Dedifferentiated amniotic fluid mesenchymal stem cell (primary cell): Measurements from ENCODE around the gene BIN1.

ENCODE experiments used
- DNase-seq: peaks from one replicate; pipeline ENCODE4 v3.0.0-alpha.2; 2016; ENCODE audit errors: extremely low spot score

Gene BIN1

DNA sequence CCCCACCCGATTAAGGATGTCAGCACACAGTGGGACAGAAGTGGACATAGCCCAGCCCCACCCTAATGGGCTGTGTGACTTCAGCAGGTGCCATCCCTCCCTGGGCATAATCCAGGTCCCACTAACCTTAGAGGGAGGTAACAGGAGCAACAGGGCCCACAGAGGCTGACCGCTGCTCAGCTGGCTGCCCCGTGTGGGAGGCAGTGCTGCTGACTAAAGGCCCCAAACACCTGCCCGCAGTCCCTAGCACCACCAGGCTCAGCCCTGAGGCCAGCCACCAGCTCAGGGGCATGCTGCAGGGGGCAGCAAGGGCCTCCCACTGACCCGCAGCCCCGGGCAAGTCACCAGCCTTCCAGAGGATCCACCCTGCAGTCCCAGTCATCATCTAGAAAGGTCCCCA lies 14.6 kb downstream of the BIN1 start:
- no peak for DNase-seq

DNA sequence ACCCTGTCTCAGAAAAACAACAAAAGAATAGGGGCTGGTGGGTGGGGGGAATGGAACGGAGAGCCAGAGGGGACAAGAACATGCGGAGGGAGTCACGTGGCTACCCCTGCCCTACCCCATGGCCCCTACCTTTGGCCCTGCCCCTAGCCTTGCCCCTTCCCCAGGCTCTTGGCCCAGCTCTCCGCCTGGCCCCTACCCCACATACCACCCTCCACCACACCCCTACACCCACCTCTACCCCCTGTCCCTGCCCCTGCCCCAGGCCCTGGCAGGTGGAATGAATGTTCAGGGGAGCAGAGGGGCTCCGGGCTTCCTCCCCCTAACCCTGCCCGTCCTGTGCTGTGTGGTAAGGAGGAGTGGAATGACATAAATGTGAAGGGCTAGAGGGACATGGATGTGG lies 15.1 kb downstream of the BIN1 start:
- DNase-seq: no peak

DNA sequence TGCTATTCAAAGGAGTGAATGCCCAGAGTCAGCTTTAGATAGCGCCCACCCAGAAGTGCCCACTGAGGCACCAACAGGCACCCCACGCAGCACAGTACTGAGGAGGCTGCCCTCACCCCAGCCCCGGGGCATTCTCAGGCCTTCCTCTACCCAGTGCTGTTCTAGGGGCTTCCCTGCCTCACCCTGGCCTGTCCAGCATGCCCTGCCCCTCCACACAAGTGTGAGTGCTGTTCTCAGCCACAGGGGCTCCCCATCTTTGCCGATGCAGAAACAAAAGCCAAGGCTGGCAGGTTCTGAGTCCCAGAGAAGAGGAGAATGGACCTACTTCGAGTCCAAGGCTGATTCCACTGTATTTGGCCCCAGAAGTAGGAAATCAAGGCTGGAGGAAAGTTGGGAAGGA lies 15.8 kb downstream of the BIN1 start:
- DNase-seq: no peak

DNA sequence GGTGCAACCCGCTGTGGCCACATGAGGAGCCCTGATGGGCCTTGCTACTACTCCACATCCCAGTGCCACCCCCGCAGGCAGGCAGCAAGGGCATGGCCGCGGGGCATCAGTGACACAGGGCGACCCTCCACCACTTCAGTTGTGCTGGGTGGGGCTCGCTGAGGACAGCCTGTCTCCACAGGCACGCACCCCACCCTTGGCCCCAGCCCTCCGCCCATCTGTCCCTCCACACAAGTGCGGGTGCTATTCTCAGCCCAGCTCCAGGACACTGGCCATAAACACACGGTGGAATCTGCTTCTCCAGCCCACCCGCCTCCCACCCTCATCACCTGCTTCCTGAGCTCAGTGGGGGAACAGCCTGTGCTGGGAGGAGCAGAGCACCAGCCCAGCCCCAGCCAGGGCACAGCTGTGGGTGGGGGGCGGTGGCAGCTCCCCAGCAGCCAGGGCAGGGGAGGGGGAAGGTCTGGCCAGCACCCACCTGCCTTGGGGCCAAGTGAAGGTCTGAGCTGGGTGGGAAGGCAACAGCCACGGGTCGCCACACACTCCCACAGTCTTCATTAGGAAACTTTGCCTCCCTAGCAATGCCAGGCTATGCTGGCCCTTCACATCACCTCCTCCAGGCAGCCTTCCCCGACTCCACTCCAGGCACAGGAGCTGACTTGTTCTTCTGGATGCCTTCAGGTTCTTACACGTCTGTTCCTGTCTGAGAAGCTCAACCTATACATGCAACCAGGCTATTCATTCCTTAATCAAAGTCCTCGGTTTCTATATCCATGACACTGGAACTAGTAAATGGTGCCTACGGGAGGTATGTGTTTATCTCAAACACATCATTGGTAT lies 16.5 kb downstream of the BIN1 start:
- DNase-seq: no peak

DNA sequence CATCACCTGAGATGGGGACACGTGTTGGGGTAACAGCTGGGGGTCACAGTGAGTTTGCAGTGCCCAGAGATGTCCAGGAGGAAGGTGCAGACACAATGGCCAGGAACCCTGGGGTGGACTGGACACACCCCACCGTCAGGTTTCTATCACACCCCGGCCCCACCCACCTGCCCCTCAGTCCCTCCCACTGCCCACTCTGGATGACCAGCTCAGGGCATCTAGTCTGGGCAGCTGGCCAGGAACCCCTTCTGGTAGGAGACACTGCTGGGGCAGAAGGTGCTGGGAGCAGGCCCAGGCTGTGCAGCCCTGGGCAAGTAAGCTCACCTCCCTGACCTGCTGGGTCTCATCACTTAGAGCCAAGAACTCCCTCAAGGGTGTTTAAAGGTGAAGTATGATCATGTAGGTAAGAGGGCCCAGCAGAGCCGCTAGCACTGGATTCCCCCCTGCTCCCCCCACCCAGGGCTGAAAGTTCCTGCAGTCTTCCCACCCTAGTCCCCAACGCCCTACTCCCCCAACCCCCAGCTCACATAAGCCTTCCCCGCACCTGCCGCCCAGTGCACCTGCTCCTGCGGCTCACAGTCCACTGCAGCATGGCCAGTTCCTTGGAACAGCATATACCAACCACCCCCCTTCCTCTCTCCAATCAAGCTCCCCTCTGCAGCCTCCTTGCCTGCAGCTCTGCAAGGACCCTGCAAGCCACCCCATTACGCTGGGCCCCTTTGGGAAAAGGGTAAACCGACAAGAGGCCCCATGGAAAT lies 17.3 kb downstream of the BIN1 start:
- DNase-seq: no peak

DNA sequence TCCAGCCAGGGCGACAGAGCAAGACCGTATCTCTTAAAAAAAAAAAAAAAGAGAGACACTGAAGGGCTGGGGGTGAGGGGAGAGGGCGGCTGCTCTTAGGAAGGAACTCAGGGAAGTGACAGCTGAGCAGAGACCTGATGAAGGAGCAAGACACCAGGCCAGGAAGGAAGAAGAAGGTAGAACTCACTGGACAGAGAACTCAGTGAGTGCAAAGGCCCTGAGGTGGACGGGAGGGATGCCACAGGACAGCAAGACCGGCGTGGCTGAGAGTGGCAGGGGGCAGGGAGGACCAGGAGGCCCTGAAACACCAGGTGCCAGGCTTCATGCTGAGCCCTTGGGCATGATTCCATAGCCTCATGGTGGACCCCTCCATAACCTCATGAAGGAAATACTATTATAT lies 18.2 kb downstream of the BIN1 start:
- DNase-seq: no peak

DNA sequence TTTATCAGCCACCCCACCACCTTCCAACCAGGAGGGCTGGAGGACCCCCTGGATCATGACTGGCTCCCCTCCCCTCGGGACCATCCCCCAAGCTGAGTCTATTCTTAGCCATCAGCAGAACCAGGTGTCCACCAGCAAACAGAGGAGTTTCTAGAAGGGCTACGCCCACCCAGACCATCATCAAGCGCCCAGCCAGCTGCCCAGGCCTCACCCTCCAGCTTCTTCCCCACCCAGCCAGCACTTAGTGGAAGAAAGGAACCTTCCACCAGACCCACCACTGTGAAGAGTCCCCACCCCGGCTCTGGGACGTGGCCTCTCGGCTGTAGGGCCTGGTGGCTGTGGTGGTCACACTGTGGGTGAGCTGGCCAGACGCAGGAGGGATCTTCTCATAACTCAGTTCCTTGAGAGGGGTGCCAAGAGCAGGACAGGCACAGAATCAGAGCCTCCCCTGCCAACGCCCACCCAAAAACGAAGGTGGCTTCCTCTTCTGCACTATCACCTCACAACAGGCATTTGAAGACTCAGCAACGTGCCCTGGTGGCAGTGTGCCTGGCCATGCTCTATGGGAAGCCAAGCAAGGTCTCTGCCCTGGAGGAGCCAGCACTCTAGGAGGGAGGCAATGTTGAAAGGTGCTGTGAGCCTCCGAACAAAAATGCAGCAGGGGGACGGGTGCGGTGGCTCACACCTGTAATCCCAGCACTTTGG lies 19.0 kb downstream of the BIN1 start:
- DNase-seq: no peak

DNA sequence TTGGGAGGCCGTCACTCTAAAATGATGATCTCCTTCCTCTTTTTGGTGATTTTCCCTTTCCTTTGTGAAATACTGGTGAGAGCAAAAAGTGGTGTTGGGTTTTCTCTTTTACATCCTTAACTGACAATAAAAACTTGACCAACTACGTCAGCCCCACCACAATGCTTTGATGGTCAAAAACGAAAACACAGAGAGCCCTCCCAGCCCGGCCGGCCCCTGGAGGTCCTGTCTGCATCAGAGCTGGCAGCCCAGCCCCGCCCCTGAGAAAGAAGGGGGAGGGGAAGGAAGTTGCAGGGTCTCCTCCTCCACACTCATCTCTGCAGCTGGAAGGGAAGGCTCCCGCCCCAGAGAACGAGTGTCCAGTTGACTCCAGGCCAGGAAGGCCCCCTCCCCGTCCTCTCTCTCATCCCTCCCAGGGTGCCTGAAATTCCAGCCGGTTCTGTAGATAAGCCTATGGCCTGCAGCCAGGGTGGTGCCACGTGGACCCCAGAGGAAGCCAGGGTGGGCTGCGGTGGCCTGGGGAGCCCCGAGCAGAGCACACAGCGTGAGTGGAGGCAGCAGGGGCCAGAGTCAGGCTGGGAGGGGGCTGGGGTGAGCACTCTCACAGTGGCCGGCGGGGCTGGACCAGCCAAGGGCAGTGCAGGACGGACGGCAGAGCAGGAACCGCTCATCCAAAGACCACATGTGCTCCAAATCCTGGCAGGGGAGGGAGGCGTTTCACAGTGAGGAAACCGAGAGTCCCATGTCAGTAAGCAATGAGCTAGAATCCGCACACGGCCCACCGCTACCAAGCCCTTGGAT lies 19.8 kb downstream of the BIN1 start:
- DNase-seq: no peak

DNA sequence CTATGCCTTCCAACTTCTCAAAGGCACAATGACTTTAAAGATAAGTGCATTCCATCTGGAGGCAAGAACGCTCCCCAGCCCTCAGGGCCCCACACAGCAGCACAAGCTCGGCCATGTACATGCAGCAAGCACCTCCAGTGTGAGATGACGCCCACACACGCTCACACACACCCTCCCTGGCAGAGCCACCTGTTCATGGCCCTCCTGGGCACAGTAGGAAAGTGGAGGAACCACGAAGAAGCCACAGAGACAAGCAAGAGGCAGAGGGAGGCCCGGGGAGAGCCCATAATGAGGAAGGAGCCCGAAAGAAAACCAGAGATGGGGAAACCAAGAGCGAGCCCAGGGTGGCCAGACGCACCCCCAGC lies 21.7 kb downstream of the BIN1 start:
- no peak for DNase-seq

DNA sequence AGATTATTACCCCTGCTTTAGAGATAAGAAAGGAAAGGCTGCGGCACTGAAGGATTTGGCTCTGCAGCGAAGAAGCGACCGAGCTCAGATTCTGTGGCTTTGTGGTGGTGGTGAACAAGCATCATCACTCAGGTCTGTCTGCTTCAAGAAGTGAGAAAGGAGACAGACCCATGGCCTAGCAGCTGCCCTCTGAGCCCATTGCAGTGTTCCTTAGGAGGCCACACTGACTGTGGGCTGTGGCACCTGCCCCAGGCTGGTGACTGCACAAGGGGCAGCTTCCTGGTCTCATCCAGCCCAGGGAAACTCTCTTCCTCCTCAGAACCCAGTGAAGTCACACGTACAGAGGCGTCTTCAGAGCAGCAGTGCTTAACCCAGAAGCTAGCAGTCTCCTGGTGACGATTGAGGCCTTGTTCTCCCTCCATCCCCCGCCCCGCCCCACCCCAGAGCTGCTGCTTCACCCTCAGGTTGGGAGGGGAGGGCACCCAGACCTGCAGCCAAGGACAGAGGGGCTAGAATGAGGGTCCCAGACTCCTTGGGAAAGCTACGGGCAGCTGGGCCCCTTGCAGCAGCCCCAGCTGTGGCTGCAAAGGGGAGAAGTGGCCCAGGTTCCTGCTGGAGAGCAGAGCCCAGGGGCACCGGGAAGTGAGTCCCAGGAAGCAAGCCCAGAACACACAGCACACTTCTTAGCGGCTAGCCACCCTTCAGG lies 22.2 kb downstream of the BIN1 start:
- DNase-seq: no peak

DNA sequence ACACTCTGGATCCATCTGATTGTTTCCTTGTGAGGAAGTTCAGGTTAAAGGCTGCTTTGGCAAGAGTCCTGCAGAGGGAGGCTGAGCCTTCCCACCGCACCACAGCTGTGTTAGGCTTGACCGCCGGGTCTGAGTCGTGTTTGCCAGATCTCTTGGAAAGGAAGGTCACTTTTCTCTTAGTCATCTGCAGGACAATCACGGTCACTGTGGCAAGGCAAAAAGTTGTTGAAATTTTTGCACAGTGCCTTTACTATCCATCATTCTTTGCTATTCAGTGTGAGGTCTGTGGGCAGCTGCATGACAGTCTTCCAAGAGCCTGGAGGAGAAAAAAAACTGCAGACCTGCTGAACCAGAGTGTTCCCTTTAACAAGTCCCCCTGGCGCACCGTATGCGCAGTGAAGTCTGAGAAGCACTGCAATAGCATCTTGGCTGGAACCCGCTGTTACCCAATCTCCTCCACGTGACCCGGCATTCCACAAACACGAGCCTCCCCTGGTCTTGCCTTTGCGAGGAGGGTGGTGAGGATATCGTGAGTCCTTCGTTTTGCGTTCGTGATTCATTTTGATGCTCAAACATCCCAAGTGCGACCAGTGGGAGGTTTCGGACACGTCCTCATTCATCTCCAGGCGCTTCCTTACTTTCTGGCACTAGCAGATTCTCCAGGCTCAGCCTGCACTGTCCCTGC lies 23.0 kb downstream of the BIN1 start:
- no peak for DNase-seq

DNA sequence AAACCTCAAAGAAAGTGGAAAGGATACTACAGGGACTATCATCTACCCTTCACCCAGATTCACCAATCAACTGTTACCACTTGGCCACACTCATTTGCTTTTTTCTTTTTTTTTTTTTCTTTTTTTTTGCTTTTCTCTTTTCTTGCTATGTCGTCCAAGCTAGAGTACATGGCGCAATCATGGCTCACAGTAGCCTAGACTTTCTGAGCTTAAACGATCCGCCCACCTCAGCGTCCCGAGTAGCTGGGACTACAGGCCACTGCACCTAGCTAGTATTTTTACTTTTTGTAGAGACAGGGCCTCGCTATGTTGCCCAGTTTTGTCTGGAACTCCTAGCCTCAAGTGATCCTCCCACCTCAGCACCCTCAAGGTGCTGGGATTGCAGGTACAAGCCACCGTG lies 24.0 kb downstream of the BIN1 start:
- no peak for DNase-seq

DNA sequence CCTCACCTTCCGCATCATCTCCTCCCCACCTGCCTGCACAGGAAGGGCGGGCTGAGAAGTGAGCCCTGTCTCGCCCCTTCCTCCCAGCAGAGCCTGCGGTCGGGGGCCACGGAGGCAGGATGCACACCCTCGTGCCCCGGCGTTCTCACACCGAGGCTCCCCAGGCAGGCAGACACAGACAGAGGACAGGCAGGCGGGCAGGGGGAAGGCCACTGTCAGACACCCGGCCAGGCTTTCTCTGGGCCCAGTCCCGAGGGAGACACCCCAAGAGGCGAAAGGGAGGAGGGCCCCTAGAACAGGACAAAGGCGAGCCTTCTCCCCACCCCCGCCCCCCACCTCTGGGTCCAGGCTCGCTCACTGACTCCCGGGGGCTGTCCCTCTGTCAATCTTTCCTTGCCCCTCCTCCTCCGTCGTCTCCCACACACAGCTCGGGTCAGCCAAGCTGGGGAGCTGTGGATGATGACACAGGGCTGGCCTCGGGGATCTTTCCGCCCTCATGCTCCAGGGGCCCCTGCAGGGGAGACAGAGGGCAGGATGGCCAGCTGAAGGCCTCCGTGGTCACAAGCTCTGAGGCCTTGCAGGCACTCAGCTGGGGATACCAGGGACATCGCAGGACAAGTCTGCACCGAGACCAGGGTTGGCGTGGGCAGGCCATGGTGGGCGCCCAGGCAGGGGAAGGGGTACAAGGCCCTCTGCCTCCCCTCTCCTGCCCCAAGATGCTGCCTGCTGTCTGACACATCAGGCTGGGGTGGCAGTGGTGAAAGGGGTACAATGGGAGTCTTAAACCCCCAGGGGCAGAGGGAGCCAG lies 24.9 kb downstream of the BIN1 start:
- DNase-seq: no peak

DNA sequence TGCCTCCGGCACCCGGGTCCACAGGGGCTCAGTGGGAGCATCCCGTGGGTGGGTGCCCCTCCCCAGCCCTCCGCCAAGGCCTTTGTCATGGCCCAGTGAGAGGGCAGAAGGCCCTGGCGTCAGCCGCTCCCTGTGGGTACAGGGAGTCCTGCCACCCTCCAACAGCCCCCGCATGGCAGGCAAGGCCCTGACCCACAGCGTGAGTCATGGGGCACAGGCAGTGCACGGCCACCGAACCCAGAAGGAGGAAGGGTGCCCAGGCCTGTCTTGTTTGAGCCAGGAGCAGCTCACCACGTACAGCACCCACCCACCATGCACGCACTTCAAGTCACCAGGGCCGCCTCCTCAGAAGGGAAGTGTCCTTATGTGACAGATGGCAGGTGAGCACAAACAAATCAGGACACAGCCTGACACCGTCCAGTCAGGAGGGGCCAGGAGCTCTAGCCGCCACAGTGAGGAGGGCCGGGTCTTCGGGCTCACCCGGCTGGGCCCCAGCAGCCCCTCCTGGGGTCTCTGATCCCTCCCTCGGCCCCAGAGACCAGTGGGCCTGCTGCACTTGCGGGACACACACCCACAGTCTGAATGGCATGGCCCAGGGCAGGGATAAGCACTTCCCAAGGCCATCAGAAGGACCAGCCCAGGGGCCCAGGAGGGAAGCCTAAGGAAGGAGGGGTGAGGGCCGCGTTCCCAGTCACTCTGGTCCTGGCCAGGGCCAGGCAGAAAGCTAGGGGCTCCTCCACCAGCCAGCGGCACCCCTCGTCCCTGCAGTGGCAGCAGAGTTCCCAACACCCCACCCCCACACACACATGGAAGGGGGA lies 25.8 kb downstream of the BIN1 start:
- DNase-seq: no peak

DNA sequence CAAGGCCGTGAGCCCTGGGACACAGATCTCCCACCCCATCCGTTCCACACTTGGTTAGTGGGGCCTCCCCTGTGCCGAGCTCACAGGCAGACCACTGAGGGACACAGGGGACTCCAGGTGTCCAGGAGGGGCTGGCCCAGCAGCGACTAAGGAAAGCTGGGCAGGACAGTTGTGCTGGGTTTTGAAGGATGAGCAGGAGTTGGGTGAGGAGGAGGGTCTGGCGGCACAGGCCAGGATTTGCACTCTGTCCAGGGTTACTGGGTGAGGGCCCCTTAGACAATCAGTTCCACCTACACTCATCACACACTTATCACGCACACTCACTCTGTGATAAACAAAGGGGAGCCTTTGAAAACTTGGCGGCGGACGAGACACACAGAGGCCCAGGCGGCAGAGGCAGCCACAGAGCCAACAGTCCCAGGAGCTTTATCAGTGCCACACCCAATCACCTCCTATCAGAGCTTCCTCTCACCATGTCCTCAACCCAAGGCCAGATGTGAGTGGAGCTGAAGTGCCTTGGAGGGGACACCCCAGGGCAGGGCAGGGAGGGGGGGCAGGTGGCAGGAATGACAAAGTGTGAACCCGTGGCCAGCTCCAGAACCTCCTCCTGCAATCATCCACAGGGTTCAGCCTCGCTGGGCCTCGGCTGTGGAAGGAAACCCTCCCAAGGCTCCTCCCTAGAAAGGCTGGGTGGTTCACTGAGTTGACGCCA lies 26.6 kb downstream of the BIN1 start:
- DNase-seq: no peak

DNA sequence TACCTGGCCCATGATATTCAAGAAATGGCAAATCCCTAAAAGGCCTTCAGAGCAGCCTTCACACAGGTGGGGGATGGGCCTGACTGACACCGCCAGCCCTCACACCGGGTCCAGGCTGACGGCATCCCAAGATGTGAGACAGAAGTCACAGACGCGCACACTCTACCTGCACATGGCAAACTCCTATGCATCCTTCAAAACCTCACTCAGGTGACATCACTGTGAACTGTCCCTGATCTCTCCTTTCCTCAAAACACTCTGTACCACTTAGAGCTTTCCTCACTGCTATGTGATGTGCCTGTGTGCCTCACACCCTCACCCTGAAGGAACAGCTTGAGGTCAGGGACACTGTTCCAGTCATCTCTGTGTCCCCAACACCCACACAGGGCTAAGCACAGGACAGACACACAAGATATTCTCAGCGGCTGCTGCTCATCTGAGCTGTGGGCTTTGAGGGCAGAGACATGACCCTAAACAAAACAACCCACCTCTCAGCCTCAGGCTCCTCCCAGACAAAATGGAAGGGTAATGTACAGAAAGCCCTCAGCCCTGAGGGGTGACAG lies 27.5 kb downstream of the BIN1 start:
- DNase-seq: no peak

DNA sequence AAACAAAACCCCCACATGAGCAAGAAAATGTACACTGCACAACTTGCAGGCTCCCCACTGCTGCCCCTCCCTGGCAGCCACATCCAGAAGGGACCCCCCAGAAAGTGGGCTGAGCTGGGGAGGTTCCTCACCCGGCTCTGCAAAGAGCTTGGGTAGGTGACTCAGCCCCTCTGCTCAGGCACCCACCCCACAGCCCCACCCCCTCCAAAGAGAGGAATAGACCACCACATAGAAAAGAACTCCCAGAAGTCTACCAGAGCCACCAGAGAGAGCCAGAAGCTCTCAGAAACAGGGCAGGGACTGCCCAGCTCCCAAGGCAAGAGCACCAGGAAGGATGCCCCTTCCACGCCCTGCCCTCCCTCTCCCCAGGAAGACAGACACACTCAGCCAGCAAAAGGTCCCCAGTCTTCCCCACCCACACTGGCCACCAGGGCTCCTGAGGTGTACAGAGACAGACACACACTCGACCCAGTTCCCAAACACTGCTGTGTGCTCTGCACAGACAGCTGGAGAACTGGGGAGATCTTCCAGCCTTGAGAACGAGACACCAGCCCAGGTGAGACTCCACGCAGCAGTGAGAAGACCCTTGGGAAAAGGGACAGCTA lies 28.2 kb downstream of the BIN1 start:
- no peak for DNase-seq

DNA sequence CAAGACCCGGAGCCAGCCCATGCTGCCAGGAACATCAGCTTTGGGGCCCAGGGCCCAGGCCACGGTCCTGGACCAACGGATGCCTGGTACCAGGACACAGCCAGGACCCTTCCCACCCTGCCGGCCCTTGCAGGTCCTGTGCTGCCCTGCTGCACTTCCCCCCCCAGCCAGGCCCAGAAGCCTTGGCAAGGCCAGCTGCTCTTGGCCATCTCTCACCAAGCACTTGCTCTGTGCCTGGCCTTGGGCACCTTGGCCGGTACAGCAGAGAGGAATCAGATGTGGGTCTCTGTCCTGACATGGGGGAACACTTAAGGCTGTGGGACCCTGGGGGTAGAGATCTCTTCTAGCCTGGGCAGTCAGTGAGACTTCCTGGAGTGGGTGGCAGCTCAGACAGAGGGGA lies 28.9 kb downstream of the BIN1 start:
- no peak for DNase-seq
